ENCODE results near the gene ZYG11A.

The ZYG11A gene

GRCh38 chr1:52852854-52853253 is 10.3 kb downstream of the ZYG11A start:
- TF ChIP-seq CTCF (IDR thresholded peaks at IDR 0.05), result no peak
- Mint-ChIP-seq H3K4me3 (no peak overlapping the region), H3K4me1 (no peaks in the 10 kb centered on the region), H3K36me3 (ENCODE audit: low read depth) (no peaks in the 10 kb centered on the region), H3K27ac (no peak overlapping the region), H3K27me3 (ENCODE audit: low read depth, poor library complexity) (peaks cover 9% of the 10 kb centered on the region), H3K9me3 (no peaks in the 10 kb centered on the region)
- no peak for DNase-seq

GRCh38 chr1:52855584-52855983 is 13.0 kb downstream of the ZYG11A start:
- H3K9me3 Mint-ChIP-seq, result no peaks in the 10 kb centered on the region
- H3K36me3 Mint-ChIP-seq (ENCODE audit: low read depth), result no peaks in the 10 kb centered on the region
- no peak overlapping the region for H3K27ac Mint-ChIP-seq
- H3K4me1 Mint-ChIP-seq, result peaks cover 3% of the 10 kb centered on the region
- DNase-seq, result no peak
- no peak for TF ChIP-seq CTCF (IDR thresholded peaks at IDR 0.05)
- H3K4me3 Mint-ChIP-seq, result no peak overlapping the region
- H3K27me3 Mint-ChIP-seq (ENCODE audit: low read depth, poor library complexity), result peaks cover 9% of the 10 kb centered on the region

GRCh38 chr1:52856026-52856425 is 13.5 kb downstream of the ZYG11A start:
- H3K9me3 Mint-ChIP-seq, result no peaks in the 10 kb centered on the region
- no peak overlapping the region for H3K27ac Mint-ChIP-seq
- peaks cover 9% of the 10 kb centered on the region for H3K27me3 Mint-ChIP-seq (ENCODE audit: low read depth, poor library complexity)
- H3K36me3 Mint-ChIP-seq (ENCODE audit: low read depth), result no peaks in the 10 kb centered on the region
- DNase-seq, result no peak
- no peak overlapping the region for H3K4me3 Mint-ChIP-seq
- H3K4me1 Mint-ChIP-seq, result peaks cover 6% of the 10 kb centered on the region
- TF ChIP-seq CTCF (IDR thresholded peaks at IDR 0.05), result no peak

- Mint-ChIP-seq H3K27ac (no peak overlapping the region), H3K4me1 (peaks cover 6% of the 10 kb centered on the region), H3K27me3 (ENCODE audit: low read depth, poor library complexity) (peaks cover 9% of the 10 kb centered on the region), H3K9me3 (no peaks in the 10 kb centered on the region), H3K36me3 (ENCODE audit: low read depth) (no peaks in the 10 kb centered on the region), H3K4me3 (no peak overlapping the region)
- no peak for DNase-seq
- no peak for TF ChIP-seq CTCF (IDR thresholded peaks at IDR 0.05)
These were observed 14.9 kb downstream of the ZYG11A start for GRCh38 chr1:52857443-52857842.

DNA sequence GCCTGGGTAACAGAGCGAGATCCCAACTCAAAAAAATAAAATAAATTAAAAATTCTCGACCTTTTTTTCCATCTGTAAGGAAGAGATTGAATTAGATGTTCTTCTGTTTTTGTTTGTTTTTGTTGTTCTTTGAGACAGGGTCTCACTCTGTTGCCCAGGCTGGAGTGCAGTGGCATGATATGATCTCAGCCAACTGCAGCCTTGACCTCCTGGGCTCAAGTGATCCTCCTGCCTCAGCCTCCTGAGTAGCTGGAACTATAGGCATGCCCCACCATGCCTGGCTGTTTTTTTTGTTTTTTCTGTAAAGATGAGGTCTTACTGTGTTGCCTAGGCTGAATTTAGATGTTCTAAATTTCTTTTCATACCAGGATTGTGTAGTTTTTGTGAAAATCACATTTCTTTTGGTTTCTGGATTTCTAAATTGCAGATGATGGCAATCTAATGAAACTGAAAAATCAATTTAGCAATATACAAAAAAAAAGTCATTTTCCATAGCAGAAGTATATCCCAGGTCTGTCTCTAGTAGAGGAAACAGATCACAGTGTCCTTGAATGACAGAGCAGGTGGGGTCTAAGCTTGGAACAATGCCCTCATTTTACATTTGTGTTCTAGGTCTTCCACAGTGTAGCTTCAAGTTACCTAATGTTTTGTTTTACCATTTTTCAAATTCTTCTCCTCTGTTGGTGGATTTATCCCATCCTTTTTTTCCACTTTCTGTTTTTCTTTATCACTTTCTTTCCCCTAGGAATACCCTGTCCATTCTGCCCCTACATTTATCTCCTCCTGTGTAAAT is 20.3 kb downstream of the ZYG11A start:
- Mint-ChIP-seq H3K9me3 (no peaks in the 10 kb centered on the region), H3K36me3 (ENCODE audit: low read depth) (no peaks in the 10 kb centered on the region), H3K4me3 (no peak overlapping the region), H3K27ac (no peak overlapping the region), H3K27me3 (ENCODE audit: low read depth, poor library complexity) (peaks cover 2% of the 10 kb centered on the region), H3K4me1 (peaks cover 12% of the 10 kb centered on the region)
- DNase-seq, result no peak
- TF ChIP-seq CTCF (IDR thresholded peaks at IDR 0.05), result no peak
